CD4-positive, alpha-beta T cell treated with Interleukin-4 for 4 hours (primary cell): ENCODE data around the gene PSMG4.

Experiments
- DNase-seq: peaks from one replicate; pipeline ENCODE4 v3.0.0-alpha.2; 2020

PSMG4 gene

DNA sequence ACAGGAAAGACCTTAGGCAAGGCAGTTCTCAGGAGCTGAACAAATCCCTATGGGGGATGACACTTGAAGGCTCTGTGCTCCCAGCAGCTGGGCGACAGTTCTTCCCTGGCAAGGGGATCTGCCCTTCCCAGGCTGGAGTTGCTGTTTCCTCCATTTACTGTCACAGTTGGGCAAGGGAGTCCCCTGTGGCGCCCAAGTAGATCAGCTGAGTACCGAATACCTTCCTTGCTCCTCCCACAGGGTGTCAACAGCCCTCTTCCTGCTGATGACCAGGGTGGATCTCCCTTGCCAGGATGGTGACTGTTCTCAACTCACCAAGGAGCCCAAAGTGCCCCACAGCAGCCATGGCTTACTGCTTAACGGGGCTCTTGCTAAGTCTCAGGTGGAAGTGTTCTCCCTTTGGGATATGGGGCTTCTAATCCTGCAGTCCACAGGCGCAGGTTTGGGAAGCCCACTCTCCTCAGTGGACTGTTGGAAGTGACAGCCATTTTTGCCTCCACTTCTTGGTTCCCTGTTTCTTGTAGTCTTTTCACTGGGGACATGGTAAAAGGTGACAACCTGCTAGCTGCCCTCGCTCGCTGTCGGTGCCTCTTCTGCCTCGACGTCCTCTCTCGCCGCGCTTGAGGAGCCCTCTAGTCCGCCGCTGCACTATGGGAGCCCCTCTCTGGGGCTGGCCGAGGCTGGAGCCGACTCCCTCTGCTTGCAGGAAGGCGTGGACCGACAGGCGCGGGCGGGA, 5.7 kb upstream of the PSMG4 start:
- DNase-seq = no peak

GRCh38 chr6:3253597-3253961, 5.2 kb upstream of the PSMG4 start:
- DNase-seq = no peak

- DNase-seq = no peak
Observed at GRCh38 chr6:3258201-3258600, 546 bp upstream of the PSMG4 start.

DNA sequence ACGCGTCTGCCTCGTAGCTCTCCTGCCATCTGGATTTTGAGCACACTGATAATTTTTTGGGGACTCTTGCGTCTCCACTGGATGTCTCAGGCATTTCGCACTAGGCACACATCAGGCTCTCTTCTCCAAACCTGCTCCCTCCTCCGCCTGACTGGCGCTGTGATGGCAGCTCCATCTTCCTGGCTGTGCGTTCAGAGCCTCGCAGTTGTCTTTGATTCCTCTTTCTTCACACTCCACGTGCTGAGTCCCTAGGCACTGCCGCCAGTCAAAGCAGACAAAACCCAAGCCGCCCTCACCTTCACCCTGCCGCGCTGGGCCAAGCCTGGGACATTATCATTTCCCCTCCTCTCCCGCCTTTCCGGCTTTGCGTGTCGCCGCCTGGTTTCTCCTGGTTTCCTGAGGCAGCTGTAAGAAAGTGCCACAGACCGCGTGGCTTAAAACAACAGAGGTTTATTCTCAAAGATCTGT, 778 bp downstream of the PSMG4 start:
- DNase-seq = peak; percentile 24

- no peak for DNase-seq
Observed at GRCh38 chr6:3260296-3260695, 1.5 kb downstream of the PSMG4 start.

DNA sequence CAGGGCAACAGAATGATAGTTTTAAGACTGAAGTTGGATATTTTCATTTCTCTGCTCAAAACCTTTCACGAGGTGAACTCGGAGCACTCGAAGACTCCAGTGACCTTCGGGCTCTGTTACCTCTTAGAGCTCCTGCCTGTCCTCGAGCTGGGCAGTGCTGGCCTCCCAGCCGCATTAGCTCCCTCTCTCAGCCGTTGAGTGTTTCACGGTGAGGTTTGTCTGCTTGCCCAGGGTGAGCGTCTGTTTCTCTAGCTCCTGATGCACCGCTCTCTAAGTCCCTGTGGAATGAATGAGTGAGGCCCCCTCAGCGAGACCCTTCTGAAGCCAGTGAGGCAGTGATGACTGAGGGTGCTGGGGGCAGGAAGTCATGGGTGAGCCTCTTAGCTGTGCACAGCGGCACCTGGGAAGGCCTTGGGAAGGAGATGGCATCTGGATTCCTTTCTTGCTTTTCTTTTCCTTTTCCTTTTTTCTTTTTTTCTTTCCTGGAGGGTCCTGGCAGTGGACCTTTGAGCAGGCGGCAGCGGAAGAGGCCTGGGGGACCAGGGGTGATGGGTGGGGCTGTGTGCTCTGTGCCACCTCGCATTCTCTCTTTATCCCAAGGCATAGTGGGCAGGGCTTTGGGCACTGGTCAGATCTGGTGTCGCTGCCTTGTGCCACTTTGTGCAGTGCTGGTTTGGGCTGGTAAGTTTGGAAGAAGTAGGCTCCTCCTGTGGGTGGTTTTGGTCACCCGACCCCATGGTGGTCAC, 2.2 kb downstream of the PSMG4 start:
- DNase-seq = no peak

DNA sequence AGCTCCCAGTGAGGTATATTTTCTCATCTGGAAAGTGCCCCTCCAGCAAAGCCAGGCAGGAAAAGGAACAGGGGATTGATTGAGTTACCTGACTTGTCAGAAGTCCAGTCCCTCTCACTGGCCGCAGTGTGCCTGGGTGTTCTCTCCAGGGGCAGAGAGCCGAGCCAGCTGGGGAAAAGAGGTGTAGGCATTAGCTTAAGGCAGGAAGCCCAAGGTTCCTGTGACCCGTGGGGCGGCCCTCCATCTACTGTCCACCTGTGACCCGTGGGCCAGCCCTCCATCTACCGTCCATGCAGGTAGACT, 2.7 kb downstream of the PSMG4 start:
- DNase-seq = no peak

DNA sequence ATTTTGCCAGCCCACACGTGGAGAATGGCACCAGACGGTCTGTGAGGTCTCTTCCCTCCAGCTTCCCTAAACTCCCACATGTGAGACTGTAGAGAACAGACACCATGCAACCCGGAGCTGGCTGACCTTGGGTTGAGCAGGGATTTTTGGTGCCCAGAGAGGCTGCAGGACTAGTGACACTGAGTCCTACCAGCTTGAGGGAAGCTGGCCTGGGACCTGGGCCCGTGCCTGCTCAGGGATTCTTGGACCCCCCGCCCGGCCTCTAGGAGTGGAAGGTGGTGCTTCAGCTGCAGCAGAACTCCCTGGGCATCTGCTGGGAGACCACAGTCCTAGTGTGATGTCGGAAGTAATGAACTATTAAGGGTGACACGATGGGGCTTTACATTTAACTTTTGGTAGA, 3.2 kb downstream of the PSMG4 start:
- DNase-seq = no peak

GRCh38 chr6:3263096-3263495, 4.3 kb downstream of the PSMG4 start:
- no peak for DNase-seq

GRCh38 chr6:3264356-3264755, 5.6 kb downstream of the PSMG4 start:
- DNase-seq = no peak

- no peak for DNase-seq
Observed at GRCh38 chr6:3265671-3266070, 6.9 kb downstream of the PSMG4 start.

- no peak for DNase-seq
Observed at GRCh38 chr6:3266170-3266569, 7.4 kb downstream of the PSMG4 start.

DNA sequence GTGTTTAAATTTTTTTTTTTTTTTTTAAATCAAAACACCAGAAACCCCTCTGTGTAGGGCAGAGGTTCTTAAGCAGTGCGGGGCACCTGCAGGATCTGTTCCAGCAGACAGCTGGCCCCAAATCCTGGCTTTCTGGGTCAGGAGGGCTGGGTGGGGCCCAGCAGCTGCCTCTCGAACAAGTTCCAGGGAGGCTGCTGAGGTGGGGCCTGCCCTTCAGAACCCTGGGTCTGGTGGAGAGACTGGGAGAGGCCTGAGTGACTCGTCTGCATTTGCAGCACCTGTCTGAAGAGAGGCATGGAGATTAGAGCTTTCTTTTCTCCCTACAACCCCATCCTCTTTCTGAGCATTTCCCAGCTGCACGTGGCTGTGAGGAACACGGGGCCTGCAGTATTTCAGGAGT, 8.4 kb downstream of the PSMG4 start:
- no peak for DNase-seq

DNA sequence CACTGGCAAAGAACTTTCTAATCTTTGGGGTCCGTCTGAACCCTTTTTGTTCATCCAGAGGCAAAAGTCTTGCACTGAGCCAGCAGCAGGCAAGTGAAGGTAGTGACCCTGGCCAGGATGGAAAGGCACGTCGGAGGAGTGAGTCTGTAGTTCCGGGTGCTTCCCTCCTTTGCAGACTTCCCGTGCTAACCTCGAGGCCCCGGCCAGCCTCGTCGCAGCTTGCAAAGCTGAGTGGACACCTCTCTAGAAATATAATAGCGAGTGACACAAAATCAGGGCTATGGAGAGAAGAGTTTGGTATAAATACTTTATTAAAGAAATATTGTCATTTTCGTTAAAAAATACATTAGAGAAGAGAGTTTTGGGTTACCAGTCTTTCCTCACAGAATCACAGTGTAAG, 9.9 kb downstream of the PSMG4 start:
- DNase-seq = no peak

GRCh38 chr6:3269281-3269975, 10.7 kb downstream of the PSMG4 start:
- DNase-seq = no peak

DNA sequence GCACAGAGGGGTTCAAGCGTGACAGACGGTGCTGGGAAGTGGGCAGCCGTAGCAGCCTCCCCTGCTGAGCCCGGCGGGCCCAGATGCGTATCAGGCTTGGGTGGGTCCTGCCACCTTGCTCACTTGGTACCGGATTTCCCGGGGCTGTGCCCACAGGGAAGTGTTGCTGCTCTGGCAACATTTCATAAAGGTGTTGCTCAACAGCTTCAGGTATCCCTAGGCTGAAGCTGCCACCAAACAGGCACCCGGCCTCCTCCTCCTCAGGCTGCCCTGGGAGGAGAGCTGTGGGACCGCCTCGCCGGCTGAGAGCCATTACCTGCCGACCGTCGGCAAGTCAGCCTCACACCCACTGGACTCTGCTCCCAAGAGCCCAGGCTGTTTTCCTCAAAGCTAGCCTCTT, 11.5 kb downstream of the PSMG4 start:
- no peak for DNase-seq

DNA sequence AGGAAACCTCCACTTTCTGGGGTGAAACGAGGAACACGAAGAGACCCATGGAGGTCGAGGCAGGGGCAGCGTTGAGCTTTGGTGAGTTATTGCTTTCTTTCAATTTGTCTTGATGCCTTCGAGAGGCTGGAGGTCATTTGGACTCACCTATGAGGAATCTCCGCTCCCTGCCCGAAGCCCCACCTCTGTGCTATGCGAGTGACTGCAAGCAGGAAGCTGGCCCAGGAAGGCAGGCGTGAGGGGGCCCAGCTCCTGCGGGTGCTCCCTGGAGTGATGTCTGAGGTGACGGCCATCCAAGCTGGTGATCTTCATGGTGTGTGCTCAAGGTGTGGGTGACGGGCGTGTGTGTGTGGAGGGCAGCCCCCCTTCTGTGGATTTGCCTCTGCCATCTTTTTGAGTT, 13.0 kb downstream of the PSMG4 start:
- no peak for DNase-seq

GRCh38 chr6:3272911-3273547, 14.3 kb downstream of the PSMG4 start:
- DNase-seq = no peak

GRCh38 chr6:3273707-3274521, 15.2 kb downstream of the PSMG4 start:
- no peak for DNase-seq

GRCh38 chr6:3276174-3277167, 17.7 kb downstream of the PSMG4 start:
- DNase-seq = no peak

- no peak for DNase-seq
Observed at GRCh38 chr6:3277251-3277650, 18.5 kb downstream of the PSMG4 start.
